LNCAP (cell line): ENCODE measurements around the gene ASTN2.

ENCODE experiments used
- CTCF ChIP-seq: fragments of 450-650 bp; IDR thresholded peaks from 2 replicates; pipeline ENCODE4 v1.5.1; 2017; ENCODE audit warnings: mild to moderate bottlenecking

The ASTN2 gene

GRCh38 chr9:116674210-116674980, 740.5 kb downstream of the ASTN2 start:
- TF ChIP-seq CTCF, result no peak

- TF ChIP-seq CTCF, result no peak
Measured at GRCh38 chr9:116673375-116673774, 741.5 kb downstream of the ASTN2 start.

- TF ChIP-seq CTCF, result no peak
Measured at GRCh38 chr9:116671605-116672004, 743.3 kb downstream of the ASTN2 start.

- no peak for TF ChIP-seq CTCF
Measured at GRCh38 chr9:116668970-116669695, 745.7 kb downstream of the ASTN2 start.

- no peak for TF ChIP-seq CTCF
Measured at GRCh38 chr9:116663581-116663980, 751.3 kb downstream of the ASTN2 start.

- TF ChIP-seq CTCF, result no peak
Measured at GRCh38 chr9:116662646-116663310, 752.1 kb downstream of the ASTN2 start.

- TF ChIP-seq CTCF, result peak; percentile 79
Measured at GRCh38 chr9:116661037-116661954, 753.6 kb downstream of the ASTN2 start.
